Liver (tissue), 9 donors: ENCODE measurements around the gene CD3D. TPM values are rescaled to one million over a fixed set of nuclear protein-coding genes. Genes with fewer than 3 reads are reported as not detected.

Source experiments
- DNase-seq: peaks from one replicate; pipeline ENCODE4 v3.0.0-alpha.2; 2017; ENCODE audit warnings: low spot score
- H3K27ac ChIP-seq, 2 donors: one replicate each; pipeline ENCODE4 v1.7.0; 2013; ENCODE audit warnings: inconsistent platforms in 2 of 2, low read length in 2 of 2, control low read depth in 1 of 2, low read depth in 1 of 2, mild to moderate bottlenecking in 1 of 2
- H3K27me3 ChIP-seq, 4 donors: one replicate each; pipeline versions ENCODE4 v1.6.1 to v1.7.0; 2013; ENCODE audit warnings: low read length in 3 of 4, inconsistent platforms in 1 of 4, mild to moderate bottlenecking in 1 of 4, moderate library complexity in 1 of 4; ENCODE audit not compliant: control insufficient read depth in 4 of 4, insufficient read depth in 4 of 4
- H3K36me3 ChIP-seq, 4 donors: one replicate each; pipeline versions ENCODE4 v1.6.1 to v1.7.0; 2013; ENCODE audit warnings: low read length in 3 of 4, mild to moderate bottlenecking in 3 of 4, low read depth in 1 of 4, moderate library complexity in 1 of 4; ENCODE audit not compliant: control insufficient read depth in 4 of 4, insufficient read depth in 3 of 4
- H3K4me1 ChIP-seq, 4 donors: one replicate each; pipeline versions ENCODE4 v1.6.1 to v1.7.0; 2013; ENCODE audit warnings: low read length in 3 of 4, mild to moderate bottlenecking in 3 of 4, moderate library complexity in 1 of 4; ENCODE audit not compliant: control insufficient read depth in 4 of 4, insufficient read depth in 4 of 4
- H3K4me3 ChIP-seq, 3 donors: one replicate each; pipeline versions ENCODE4 v1.6.1 to v1.7.0; 2013; ENCODE audit warnings: low read length in 3 of 3, control low read depth in 1 of 3, low read depth in 1 of 3, mild to moderate bottlenecking in 1 of 3
- H3K9ac ChIP-seq, 2 donors: one replicate each; pipeline ENCODE4 v1.7.0; 2013; ENCODE audit warnings: low read length in 2 of 2, mild to moderate bottlenecking in 2 of 2, moderate library complexity in 2 of 2, control low read depth in 1 of 2, low read depth in 1 of 2
- H3K9me3 ChIP-seq, 4 donors: one replicate each; pipeline versions ENCODE4 v1.6.1 to v1.7.0; 2013; ENCODE audit warnings: low read length in 3 of 4; ENCODE audit not compliant: control insufficient read depth in 4 of 4
- ATF3 ChIP-seq: IDR thresholded peaks from 2 replicates; pipeline ENCODE4 v1.6.1; 2016; ENCODE audit warnings: antibody characterized with exemption
- CTCF ChIP-seq: fragments of 150-350 bp; IDR thresholded peaks from 2 replicates; pipeline ENCODE4 v1.5.1; 2017; ENCODE audit warnings: improper control_type of control experiment, low read depth, low read length; ENCODE audit not compliant: missing input control
- EGR1 ChIP-seq, 2 donors: IDR thresholded peaks; 2 replicates each; pipeline ENCODE4 v1.6.1; 2016 to 2018; ENCODE audit warnings: antibody characterized with exemption in 2 of 2, low read depth in 2 of 2
- FOXA1 ChIP-seq: IDR thresholded peaks from 2 replicates; pipeline ENCODE4 v1.6.1; 2016; ENCODE audit warnings: antibody characterized with exemption
- FOXA2 ChIP-seq: IDR thresholded peaks from 2 replicates; pipeline ENCODE4 v1.6.1; 2016; ENCODE audit warnings: antibody characterized with exemption
- GABPA ChIP-seq, 2 donors: IDR thresholded peaks in 1 of 2; conservative IDR thresholded peaks in 1 of 2; 2 replicates each; pipeline ENCODE4 v1.6.1; 2016; ENCODE audit warnings: antibody characterized with exemption in 2 of 2, mild to moderate bottlenecking in 1 of 2, moderate library complexity in 1 of 2
- HNF4A ChIP-seq, 2 donors: conservative IDR thresholded peaks; 2 replicates each; pipeline ENCODE4 v1.6.1; 2016; ENCODE audit warnings: antibody characterized with exemption in 2 of 2, mild to moderate bottlenecking in 2 of 2
- HNF4G ChIP-seq: IDR thresholded peaks from 2 replicates; pipeline ENCODE4 v1.6.1; 2016; ENCODE audit warnings: antibody characterized with exemption
- JUND ChIP-seq, 2 donors: IDR thresholded peaks; 2 replicates each; pipeline ENCODE4 v1.6.1; 2016; ENCODE audit warnings: antibody characterized with exemption in 2 of 2
- MAX ChIP-seq: IDR thresholded peaks from 2 replicates; pipeline ENCODE4 v1.6.1; 2016; ENCODE audit warnings: antibody characterized with exemption
- NR2F2 ChIP-seq: IDR thresholded peaks from 2 replicates; pipeline ENCODE4 v1.6.1; 2016; ENCODE audit warnings: antibody characterized with exemption
- RAD21 ChIP-seq, 2 donors: IDR thresholded peaks; 2 replicates each; pipeline ENCODE4 v1.6.1; 2016; ENCODE audit warnings: antibody characterized with exemption in 2 of 2, mild to moderate bottlenecking in 2 of 2
- REST ChIP-seq: IDR thresholded peaks from 2 replicates; pipeline ENCODE4 v1.6.1; 2016; ENCODE audit warnings: antibody characterized with exemption, mild to moderate bottlenecking
- RXRA ChIP-seq, 2 donors: IDR thresholded peaks; 2 replicates each; pipeline ENCODE4 v1.6.1; 2017 to 2018; ENCODE audit warnings: antibody characterized with exemption in 2 of 2, mild to moderate bottlenecking in 1 of 2
- SP1 ChIP-seq: IDR thresholded peaks from 2 replicates; pipeline ENCODE4 v1.6.1; 2018; ENCODE audit warnings: antibody characterized with exemption, mild to moderate bottlenecking
- TAF1 ChIP-seq: conservative IDR thresholded peaks from 2 replicates; pipeline ENCODE4 v1.6.1; 2016; ENCODE audit warnings: antibody characterized with exemption, mild to moderate bottlenecking
- YY1 ChIP-seq: IDR thresholded peaks from 2 replicates; pipeline ENCODE4 v1.6.1; 2016; ENCODE audit warnings: antibody characterized with exemption, mild to moderate bottlenecking
- ZBTB33 ChIP-seq: IDR thresholded peaks from 2 replicates; pipeline ENCODE4 v1.6.1; 2016; ENCODE audit warnings: antibody characterized with exemption
- WGBS: extraction: QIAGEN DNeasy Blood & Tissue Kit; methylation state at CpG from one replicate; pipeline ENCODE4 v1.1.7; 2013; 5-methylcytosine and 5-hydroxymethylcytosine counted together
- polyA plus RNA-seq, 2 donors: library from polyadenylated mRNA; stranded (reverse) in 1 of 2; unstranded in 1 of 2; fragments of 200-250 nt in 1 of 2; fragments of >200 nt in 1 of 2; fragmentation: Nextera tagmentation in 1 of 2; extraction: Ambion mirVana in 1 of 2; gene quantifications; one replicate each; pipeline versions ENCODE4 v1.2.1 to v1.2.3, GENCODE V29; 2013 to 2015
- total RNA-seq, 2 donors: library from RNA; depleted of rRNA; stranded (reverse); fragments of >200 nt; gene quantifications; one replicate each; pipeline ENCODE4 v1.2.3, GENCODE V29; 2014
- donor health status: healthy.
- donor health status: healthy.
- donor health status: healthy.
- donor health status: healthy.
- donor health status: healthy.

CD3D gene
- total and polyA plus RNA-seq, 4 donors, result 1.1 to 1.6 (median 1.2) TPM

GRCh38 chr11:118364956-118365615 is 22.6 kb upstream of the CD3D start:
- no peak for DNase-seq
- H3K4me1 ChIP-seq, result peaks cover 2 to 31% (median 14%) of the 10 kb centered on the region in 4 donors
- no peak for TF ChIP-seq RXRA (IDR thresholded peaks at IDR 0.05)
- TF ChIP-seq TAF1, result no peak
- no peak for TF ChIP-seq EGR1 (IDR thresholded peaks at IDR 0.05; ENCODE audit: low read depth in 2 of 2)
- TF ChIP-seq FOXA1, result no peak
- no peak for TF ChIP-seq ZBTB33
- no peak for TF ChIP-seq JUND (IDR thresholded peaks at IDR 0.05)
- no peak for TF ChIP-seq HNF4G
- TF ChIP-seq RAD21 (IDR thresholded peaks at IDR 0.05), result no peak
- TF ChIP-seq FOXA2, result no peak
- TF ChIP-seq GABPA (IDR thresholded peaks at IDR 0.05 in 1 of 2, conservative IDR thresholded peaks at IDR 0.05 in 1 of 2), result no peak
- TF ChIP-seq CTCF, result no peak
- TF ChIP-seq REST, result no peak
- TF ChIP-seq SP1, result no peak
- no peak for TF ChIP-seq YY1

GRCh38 chr11:118359295-118359958 is 16.9 kb upstream of the CD3D start, which contains the start of gene UBE4A:
Gene UBE4A, plus strand, starts transcription at chr11:118359600. Its CDS starts 5,481 bp downstream, at chr11:118365081.
- H3K36me3 ChIP-seq, result peaks cover 0 to 6% (median 1%) of the 10 kb centered on the region in 4 donors
- H3K27ac ChIP-seq, result peak within 1 kb of the TSS; percentile 58 to 59
- peak; percentile 96 for DNase-seq
- peaks cover 2 to 20% (median 10%) of the 10 kb centered on the region in 4 donors for H3K4me1 ChIP-seq
- peak within 1 kb of the TSS; percentile 79 to 85 for H3K9ac ChIP-seq
- H3K27me3 ChIP-seq, result no peaks in the 10 kb centered on the region
- peak within 1 kb of the TSS; percentile 74 to 99 (median 98) for H3K4me3 ChIP-seq
- WGBS, result 3% methylated on average over 33 of the region's 33 CpGs
- H3K9me3 ChIP-seq, result no peaks in the 10 kb centered on the region
- peak; percentile 68 for TF ChIP-seq ATF3
- TF ChIP-seq MAX, result peak; percentile 97
- TF ChIP-seq ZBTB33, result peak; percentile 79
- TF ChIP-seq HNF4A (conservative IDR thresholded peaks at IDR 0.05), result peak; percentile 42 to 45
- TF ChIP-seq GABPA (IDR thresholded peaks at IDR 0.05 in 1 of 2, conservative IDR thresholded peaks at IDR 0.05 in 1 of 2), result peak; percentile 100
- no peak for TF ChIP-seq EGR1 (IDR thresholded peaks at IDR 0.05; ENCODE audit: low read depth in 2 of 2)
- TF ChIP-seq YY1, result peak; percentile 80
- no peak for TF ChIP-seq FOXA2
- peak; percentile 72 to 78 for TF ChIP-seq RXRA (IDR thresholded peaks at IDR 0.05)
- TF ChIP-seq TAF1, result peak; percentile 68
- TF ChIP-seq SP1, result peak; percentile 57
- peak; percentile 6 for TF ChIP-seq HNF4G
- TF ChIP-seq FOXA1, result no peak
- TF ChIP-seq NR2F2, result peak; percentile 90

More at GRCh38 chr11:118364956-118365615, 22.6 kb upstream of the CD3D start:
- no peaks in the 10 kb centered on the region for H3K9me3 ChIP-seq
- H3K27me3 ChIP-seq, result no peaks in the 10 kb centered on the region
- peaks cover 6 to 40% (median 35%) of the 10 kb centered on the region in 4 donors for H3K36me3 ChIP-seq
- 96% methylated on average over 3 of the region's 3 CpGs for WGBS
- H3K27ac ChIP-seq, result no peak overlapping the region
- H3K9ac ChIP-seq, result no peak overlapping the region
- no peak overlapping the region for H3K4me3 ChIP-seq
